Fibroblast of peridontal ligament (primary cell): ENCODE measurements around the gene CLEC10A.
"Not testable (repeated sequence)": the region's sequence is repeated elsewhere in the genome, so short reads cannot be mapped to it uniquely, and the experiment has no call there.

ENCODE experiments used
- DNase-seq: peaks from one replicate; pipeline ENCODE4 v3.0.0-alpha.2; 2010; ENCODE audit errors: extremely low read depth

The CLEC10A gene

DNA sequence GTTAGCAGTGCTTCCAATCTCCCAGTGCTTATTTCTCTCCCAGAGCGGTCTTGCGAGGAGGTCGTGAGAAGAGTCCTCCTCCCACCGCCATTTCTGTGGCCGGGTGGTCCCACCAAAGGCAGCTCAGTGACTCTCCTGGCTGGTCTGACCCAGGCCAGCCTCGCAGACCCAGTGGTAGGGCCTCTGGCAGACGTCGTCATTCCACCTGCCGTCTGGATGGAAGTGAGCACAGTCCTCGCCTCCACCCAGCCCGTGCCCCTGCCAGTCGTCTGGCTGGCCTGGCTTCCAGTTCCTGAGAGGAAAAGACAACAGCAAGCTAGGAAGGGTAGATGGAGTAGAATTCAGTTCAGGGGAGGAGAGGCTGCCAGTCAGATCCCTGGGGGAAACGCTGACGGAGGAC lies 5.1 kb downstream of the CLEC10A start:
- no peak for DNase-seq

DNA sequence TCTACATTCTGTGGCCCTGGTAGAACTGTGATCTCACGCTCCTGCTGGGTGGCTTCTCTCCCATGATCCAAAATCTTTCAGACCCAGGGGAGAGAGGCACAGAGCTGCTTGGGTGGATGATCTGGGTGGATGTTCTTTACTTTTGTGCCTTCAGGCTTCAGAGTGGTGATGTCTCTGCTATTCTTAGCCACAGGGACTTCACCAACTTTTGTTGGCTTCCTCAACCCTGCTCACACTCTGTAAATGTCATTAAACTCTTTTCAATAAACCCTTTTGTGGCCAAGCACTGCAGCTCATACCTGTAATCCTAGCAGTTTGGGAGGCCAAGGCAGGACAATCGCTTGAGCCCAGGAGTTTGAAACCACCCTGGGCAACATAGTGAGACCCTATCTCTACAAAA lies 7.6 kb downstream of the CLEC10A start:
- DNase-seq = no peak

DNA sequence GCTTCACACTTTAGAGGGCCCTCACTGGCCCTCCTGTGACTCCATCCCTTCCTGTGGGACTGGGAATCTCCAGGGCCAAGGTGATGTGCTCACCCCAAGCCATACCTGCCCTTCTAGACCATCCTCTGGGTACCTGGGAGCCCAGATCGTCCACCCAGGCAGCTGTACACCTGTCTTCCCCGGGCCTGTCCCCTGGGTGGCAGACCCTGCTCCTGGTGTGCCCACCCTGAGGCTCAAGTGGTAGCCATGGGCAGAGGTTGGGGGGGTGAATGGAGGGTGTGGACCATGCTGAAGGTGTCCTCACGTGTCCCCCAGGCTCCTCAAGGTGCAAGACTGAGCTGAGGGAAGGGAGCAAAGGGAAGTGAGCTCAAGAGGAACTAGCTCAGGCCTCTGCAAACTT lies 9.3 kb downstream of the CLEC10A start:
- DNase-seq = no peak

DNA sequence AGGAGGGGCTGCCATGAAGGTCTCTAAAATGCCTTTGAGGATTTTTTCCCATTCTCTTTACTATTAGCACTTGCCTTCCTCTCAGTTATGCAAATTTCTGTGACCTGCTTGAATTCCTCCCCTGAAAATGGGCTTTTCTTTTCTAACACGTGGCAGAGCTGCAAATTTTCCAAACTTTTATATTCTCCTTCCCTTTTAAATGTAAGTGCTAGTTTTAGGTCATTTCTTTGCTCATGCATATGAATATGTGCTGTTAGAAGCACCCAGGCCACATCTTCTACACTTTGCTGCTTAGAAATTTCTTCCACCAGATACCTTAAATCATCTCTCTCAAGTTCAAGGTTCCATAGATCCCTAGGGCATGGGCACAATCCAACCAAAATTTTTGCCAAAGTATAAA lies 11.8 kb downstream of the CLEC10A start:
- DNase-seq = no peak

DNA sequence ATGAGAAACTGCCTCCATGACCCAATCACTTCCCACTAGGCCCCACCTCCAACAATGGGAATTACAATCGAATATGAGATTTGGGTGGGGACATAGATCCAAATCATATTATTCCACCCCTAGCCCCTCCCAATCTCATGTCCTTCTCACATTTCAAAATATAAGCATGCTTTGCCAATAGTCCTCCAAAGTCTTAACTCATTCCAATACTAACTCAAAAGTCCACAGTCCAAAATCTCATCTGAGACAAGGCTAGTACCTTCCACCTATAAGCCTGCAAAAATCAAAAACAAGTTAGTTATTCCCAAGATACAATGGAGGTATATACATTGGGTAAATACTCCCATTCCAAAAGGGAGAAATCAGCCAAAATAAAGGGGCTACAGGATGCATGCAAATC lies 12.9 kb downstream of the CLEC10A start:
- DNase-seq = no peak

DNA sequence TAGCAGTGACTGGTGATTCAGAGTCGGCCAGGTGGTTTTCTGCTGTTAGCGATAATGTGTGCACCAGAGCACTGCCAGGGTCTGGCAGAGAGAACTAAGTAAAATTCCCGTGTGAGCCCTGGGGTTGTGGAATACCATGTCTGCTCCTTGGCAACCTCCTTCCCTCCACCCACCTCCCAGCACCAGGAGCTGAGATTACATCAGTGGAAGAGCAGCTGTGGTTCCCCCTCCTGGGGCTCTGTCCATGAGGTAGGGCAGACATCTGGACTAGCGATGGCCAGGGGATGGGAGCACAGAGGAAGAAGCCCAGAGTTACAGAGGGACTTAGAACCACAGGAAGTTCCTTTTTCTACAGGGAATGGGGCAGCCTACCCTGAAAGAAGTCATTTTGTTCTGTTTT lies 15.8 kb downstream of the CLEC10A start:
- DNase-seq = no peak

DNA sequence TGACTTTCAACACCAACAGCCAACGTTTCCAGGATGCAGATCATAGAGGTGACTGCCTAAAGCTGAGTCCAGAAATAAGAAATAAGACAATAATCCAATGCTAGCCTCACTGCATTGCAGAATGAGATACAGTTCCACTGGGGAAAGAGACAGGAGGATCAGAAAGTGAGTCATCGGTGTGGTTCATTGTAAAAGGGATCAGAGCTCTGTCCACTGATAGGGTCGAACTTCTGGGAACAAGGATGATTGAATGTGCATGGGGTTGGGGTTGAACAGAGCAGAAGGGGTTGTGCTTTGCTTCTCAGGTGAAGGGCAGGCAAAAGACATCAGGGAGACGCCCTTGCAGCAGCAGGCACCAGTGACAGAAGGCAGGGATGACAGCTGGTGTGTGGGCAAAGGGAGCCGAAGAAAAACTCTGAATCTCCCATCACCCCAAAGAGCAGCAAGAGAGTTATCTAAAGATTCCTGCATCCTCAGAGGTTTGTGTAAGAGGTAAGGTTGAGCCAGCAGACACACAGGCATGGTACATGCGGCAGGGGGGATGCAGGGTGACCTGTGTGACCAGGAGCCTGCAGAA lies 16.4 kb downstream of the CLEC10A start:
- DNase-seq = no peak

DNA sequence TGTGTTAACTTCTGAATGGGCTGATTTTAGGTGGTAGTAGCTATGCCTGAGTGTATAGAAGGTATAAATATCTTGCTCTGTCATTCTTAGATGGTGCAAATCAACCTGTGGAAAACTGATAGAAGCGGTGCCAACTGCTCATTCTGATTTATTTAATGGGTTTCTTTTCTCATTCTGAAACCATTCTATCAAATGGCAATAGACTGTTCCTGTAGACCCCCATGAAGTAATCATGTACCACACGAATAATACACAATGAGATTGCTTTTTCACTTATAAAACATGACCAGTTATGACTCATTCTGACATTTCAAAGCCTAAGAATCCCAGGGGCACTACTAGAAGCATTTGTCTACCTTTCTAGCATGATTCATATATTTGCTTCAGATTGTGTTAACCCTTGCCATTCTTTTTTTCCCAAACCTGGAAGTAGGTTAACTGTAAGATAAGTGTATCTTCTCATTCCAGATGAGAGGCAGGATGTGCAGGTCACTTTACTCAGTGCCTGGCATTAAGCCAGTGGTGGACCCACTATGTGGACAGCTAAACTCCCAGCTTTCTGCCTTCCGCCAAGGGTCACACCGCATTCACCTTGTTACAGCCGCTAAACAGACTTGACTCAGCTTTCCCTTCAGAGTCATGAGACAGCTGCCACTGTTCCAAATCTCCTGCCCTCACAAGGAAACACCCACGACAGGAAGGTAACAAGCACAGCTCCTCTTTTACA lies 19.7 kb downstream of the CLEC10A start:
- DNase-seq = peak; percentile 32

DNA sequence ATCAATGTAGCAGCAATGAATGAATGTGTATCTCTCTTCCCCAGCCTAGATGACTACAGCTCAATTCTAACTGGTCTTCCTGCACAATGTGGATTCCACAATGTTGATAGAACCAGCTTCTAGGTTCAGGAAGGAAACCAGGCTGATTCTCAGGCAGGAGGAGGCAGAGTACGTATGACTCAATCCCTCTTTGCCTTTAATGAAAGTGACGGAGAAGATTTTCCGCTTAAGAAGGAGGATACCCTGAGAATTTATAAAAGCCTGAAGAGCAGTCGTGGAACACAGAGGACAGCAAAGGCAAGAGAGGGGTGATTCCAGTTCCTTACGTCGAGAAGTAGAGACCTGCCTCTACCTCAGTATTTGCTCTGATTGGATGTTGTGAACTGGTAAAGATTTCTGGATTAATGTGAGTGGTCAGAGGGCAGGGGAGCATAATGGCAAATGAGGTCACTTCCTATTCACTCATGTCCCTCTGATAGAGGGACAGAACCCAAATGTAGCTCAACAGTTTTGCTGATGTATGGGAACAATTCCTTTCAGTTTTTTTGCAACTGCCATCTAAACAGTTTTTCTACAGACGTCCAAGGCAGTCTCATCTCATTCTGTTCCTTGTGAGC lies 21.1 kb downstream of the CLEC10A start:
- DNase-seq = no peak

DNA sequence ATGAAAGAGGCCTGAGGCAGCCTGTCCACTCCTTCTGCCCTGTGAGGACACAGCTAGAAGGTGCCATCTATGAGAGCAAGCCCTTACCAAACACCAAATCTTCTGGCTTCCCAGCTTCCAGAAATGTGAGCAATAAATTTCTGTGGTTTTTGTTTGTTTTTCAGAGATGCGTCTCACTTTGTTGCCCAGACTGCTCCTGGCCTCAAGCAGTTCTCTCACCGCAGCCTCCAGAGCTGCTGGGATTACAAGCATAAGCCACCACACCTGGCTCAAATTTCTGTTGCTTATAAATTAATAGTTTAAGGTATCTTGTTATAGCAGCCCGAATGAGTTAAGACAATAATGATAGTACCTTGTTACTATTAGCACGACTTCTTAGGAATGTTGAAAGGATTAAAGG lies 23.7 kb downstream of the CLEC10A start:
- no peak for DNase-seq

DNA sequence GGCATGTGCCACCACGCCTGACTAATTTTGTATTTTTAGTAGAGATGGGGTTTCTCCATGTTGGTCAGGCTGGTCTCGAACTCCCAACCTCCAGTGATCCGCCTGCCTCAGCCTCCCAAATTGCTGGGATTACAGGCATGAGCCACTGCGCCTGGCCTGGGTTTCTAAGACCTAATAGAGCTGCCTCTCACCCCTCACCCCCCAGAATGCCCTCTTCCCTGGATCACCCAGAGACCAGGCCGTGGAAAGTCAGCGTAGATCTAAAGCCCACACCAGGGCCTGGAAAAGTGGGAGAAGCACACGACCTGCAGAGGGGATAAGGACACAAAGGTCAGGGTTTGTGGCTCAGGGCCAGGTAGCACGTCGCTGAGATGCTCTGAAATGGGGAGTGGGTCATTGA lies 29.5 kb downstream of the CLEC10A start:
- DNase-seq = not testable (repeated sequence)

DNA sequence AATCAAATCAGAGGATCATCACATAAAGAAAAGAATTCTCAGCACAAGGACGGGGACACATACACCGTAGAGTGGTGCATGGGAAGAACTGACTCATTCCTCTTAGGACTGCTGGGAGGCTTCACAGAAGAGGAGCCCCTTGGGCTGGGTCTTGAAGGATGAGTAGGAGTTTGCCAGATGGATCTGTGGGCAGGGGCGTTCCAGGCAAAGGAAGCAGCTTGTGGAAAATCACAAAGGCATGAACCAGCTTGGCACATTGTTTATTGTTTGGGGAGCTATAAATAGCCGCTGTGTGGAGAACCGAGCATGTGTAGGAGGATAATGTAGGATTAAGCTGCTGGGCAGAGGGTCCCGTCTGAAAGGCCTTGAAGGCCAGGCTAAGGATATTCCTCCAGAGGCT lies 31.1 kb downstream of the CLEC10A start:
- DNase-seq = no peak

DNA sequence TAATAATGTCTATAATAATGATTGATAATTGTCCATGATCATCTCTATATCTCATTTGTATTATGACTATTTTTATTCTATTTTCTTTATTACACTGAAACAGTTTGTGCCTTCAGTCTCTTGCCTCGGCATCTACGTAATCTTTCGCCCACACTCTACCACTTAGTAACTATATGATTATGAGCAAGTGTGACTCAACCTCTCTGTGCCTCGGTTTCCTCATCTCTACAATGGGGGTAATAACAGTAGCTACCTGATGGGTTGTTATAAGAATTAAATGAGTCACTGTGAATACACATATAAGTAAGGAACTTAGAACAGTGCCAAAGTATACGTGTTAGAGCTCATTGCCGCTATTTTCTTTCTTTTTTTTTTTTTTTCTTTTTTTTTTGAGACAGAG lies 32.5 kb downstream of the CLEC10A start:
- DNase-seq = no peak

DNA sequence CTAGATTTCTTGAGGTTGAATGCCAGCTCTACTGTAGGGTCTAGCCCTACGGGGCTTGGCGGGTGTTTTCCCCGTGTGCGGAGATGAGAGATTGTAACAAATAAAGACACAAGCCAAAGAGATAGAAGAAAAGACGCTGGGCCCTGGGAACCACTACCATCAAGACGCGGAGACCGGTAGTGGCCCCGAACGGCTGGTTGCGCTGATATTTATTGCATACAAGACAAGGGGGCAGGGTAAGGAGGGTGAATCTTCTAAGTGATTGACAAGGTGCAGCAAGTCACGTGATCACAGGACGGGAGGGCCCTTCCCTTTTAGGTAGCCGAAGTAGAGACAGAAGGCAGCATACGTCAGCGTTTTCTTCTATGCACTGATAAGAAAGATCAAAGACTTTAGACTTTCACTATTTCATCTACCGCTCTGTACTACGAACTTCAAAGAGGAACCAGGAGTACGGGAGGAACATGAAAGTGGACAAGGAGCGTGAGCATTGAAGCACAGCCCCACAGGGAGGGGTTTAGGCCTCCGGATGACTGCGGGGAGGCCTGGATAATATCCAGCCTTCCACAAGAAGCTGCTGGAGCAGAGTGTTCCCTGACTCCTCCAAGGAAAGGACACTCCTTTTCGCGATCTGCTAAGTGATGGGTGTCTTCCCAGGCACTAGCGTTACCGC lies 33.2 kb downstream of the CLEC10A start:
- DNase-seq = not testable (repeated sequence)

DNA sequence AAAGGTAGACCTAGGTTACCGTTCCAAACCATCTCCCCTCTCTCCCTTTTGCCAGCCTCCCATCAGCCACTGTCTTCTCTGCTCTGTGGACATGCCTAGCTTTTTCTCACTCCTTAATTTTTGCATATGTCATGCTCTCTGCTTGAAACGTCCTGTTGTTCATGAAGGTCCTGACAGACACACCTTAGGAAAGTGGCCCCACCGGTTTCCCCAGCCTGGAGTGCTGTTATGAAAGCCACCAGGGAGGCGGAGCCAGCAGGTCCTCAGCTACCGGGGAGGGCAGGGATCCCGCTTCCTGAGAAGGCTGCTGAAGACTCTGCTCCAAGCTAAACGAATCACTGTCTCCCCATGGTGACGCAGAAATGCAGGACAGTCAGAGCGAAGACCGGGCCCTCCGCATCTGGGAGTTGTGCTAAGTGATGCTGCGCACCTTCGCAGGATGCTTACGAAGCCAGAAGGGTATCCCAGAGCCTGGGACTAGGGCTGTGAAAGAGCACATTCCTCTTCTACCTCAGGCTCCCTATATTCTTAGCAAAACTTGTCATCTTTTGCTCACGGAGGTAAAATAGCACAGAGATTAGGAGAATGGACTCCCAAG lies 33.8 kb downstream of the CLEC10A start:
- no peak for DNase-seq

DNA sequence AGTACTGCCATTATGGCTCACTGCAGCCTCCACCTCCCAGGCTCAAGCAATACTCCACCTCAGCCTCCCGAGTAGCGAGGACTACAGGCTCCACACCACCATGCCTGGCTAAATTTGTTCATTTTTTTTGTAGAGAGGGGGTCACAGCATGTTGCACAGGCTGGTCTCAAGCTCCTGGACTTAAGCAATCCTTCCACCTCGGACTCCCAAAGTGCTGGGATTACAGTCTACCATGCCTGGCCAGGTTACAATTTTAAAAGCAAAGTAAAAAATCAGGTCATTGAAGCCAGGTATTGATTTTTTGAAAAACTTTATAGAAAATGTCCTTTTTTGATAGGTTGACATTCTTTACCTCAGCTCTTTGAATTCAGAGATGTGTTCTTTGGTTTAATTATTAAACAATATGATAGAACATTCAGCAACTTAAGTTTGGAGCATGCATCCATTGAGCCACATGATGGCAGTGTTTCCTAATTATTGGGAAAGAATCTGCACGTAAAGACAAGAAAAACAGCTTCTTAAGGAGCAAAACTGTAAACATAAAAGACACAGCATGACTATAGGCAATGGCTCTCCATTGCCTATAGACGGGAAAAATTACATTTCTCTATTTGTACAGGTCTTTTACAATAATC lies 34.4 kb downstream of the CLEC10A start:
- DNase-seq = peak; percentile 92

DNA sequence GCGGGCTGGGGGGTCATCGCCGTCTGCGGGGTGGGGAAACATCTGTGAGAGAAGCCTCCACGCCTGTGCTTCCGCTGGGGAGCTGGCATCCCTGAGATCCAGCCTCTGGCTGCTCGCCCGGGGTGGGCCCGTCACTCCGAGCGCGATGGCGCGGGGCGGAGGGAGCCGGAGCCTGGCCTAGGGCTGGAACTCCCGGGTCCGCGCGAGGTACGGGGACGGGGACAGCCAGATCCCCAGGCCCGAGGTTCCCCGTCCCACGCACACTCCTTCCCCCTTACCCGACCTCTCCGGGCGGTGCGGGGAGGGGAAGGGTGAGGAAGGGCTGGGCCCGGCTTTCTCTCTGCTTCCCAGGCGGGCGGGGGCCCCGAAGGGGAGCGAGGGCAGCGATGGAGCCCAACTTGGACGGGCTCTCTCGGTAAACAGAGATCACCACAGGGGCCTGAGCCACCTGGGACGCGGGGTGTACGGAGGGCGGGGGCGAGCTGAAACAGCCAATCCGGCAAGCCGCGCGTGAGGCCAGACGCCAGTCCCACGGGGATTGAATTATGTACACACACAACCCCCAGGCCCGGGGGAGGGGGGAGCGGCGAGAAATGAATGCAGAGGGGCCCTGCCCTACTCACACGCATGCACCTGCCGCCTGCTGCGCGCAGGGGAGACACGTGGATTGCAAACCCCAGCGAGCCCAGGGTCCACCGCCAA lies 36.4 kb downstream of the CLEC10A start, which contains the start of gene SLC16A11:
SLC16A11 (minus strand) TSS at position 596 of the 702 bp plus-strand sequence; CDS start at position 17, 579 bp downstream.
- no peak for DNase-seq

DNA sequence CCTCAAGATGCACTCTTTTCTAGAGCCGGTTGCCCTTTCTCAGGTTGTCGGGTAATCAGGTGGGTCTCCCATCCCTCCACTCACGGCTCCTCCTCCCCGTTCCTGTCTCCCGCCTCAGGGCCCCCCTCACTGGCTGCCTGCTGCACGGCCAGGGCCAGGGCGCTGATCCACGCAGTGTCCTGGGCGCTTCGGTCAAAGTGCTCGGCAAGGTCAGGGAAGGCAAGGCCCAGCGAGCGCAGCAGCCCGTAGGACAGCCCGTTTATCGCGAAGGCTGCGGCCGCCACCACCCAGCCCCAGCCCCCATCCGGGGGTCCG lies 36.9 kb downstream of the CLEC10A start:
- no peak for DNase-seq

DNA sequence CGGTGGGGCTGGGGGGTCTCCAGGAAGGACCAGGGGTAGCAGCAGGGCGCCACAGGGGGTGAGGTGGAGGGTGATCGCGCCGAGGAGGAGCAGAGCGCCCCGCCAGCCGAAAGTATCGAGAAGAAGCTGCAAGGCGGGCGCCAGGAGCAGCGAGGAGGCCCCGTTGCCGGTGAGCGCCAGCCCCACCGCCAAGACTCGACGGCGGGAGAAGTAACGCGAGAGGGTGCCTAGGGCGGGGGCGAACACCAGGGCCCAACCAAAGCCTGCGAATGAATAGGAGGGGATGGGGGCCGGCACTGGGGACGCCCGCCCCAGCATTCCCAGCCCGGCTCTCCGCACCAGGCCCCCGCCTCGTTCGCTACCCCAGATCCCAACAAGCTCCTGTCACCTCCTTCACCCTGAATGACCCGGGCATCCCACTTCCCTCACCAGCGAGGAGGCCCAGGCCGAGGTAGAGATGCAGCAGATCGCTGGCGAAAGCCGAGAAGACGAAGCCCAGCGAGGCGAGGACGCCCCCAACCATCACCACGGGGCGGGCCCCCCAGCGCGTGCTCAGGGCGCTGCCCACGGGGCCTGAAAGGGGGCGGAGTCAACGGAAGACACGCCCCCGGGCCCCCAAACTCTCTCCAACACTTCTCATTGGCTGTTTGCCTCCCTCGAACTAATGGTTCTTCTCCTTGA lies 37.4 kb downstream of the CLEC10A start:
- DNase-seq = no peak

DNA sequence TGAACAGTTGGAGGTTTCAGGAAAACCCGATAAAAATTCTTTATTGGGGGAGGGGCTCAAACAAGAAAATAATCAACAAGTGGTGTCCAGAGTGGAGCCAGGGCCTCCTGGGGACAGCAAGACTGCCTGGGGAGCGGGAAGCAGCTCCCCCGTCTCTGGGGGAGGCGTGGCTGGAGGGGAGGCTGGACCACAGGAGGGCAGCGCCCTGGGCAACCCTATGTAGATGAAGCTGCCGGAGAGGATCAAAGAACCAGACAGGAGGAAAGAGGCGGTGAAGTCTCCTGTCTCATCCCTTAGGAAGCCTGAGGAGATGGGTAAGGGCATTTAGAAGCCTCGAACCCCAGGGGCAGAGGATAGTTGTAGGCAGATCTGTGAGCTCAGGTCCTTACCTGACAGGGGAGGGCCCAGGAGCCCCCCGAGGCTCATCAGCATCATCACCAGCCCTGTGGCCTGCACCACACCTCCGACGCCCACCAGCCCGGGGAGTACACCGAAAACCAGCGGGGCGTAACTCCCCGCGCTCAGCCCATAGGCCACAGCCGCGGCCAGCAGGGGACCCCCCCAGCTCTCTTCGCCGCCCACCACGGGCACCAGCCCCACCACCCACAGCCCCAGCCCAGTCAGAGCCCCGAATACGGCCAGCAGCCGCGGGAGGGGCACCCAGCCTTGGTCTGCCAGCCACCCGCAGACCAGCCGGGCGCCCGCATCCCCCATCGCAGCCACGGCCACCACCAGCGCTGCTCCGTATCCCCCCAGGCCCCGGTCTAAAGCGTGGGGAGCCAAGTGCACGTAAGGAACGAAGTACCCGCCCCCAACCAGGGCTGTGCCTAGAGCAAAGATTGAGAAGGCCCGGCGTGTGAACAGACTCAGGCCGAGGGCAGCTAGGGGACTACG lies 38.2 kb downstream of the CLEC10A start:
- no peak for DNase-seq
